IPS DF 19.7 (cell line): ENCODE results near the gene SLF2.

Experiments used
- DNase-seq: peaks from one replicate; pipeline ENCODE4 v3.0.0-alpha.2; 2013; ENCODE audit warnings: low read depth, low spot score

SLF2 gene, protein sequence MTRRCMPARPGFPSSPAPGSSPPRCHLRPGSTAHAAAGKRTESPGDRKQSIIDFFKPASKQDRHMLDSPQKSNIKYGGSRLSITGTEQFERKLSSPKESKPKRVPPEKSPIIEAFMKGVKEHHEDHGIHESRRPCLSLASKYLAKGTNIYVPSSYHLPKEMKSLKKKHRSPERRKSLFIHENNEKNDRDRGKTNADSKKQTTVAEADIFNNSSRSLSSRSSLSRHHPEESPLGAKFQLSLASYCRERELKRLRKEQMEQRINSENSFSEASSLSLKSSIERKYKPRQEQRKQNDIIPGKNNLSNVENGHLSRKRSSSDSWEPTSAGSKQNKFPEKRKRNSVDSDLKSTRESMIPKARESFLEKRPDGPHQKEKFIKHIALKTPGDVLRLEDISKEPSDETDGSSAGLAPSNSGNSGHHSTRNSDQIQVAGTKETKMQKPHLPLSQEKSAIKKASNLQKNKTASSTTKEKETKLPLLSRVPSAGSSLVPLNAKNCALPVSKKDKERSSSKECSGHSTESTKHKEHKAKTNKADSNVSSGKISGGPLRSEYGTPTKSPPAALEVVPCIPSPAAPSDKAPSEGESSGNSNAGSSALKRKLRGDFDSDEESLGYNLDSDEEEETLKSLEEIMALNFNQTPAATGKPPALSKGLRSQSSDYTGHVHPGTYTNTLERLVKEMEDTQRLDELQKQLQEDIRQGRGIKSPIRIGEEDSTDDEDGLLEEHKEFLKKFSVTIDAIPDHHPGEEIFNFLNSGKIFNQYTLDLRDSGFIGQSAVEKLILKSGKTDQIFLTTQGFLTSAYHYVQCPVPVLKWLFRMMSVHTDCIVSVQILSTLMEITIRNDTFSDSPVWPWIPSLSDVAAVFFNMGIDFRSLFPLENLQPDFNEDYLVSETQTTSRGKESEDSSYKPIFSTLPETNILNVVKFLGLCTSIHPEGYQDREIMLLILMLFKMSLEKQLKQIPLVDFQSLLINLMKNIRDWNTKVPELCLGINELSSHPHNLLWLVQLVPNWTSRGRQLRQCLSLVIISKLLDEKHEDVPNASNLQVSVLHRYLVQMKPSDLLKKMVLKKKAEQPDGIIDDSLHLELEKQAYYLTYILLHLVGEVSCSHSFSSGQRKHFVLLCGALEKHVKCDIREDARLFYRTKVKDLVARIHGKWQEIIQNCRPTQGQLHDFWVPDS

DNA sequence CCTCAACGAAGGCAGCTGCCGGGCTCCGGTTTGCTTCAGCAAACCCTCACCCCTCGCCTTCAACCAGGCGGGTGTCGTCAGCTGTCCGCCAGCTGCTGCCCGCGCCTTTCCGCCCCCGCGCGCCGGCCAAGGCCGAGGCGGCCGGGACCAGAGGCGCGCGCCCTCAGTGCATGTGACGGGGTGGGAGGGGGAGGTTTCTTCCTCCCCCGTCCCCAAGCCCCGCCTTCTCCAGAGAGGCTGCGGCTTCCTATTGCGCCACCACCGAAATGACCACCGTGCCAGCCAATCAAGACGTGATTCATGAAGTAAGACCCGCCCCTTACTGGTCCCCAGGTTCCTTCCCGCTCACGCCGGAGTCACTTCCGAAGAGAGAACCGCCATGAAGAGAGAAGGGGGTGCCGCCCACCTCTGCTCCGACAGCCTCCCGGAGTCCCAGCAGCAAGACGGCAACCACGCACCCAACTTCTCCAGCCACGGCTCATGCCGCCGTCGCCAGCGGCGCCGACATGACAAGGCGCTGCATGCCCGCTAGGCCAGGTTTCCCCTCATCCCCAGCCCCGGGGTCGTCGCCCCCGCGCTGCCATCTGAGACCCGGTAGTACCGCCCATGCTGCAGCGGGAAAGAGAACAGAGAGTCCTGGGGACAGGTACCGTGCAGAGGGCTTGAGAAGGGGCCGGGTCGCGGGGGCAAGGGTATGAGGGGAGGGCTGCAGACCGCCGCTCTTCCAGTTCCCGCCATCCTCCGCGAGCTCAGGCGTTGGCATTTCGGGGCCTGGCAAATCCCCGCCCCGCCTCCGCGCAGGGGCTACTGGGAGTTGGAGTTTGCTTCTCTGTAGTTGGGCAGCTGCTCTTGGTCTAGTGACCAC, at the start of gene SLF2:
Gene SLF2, plus strand, starts transcription at position 359 of the 865 bp plus-strand sequence. Its CDS starts 148 bp downstream, at position 507.
- DNase-seq = peak; percentile 87

DNA sequence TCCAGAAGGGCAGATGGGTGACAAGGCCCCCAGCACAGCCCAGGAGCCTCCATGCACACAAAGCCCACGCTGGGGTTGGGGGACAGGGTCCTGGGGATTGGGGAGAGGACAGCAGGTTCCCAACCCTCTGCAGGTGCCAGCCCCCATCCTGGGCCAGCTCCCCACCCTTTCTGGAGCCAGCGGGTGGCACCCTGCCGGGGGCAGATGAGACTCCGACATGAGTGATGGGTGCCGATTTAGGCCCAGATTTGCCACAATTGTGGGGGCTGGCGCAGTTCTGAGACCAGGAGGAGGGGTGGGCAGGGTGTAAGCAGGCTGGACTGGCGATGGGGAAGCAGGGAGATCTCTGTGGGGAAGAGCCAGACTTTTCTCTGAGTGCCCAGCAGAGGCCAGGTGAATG, 49.3 kb upstream of the SLF2 start:
- no peak for DNase-seq

DNA sequence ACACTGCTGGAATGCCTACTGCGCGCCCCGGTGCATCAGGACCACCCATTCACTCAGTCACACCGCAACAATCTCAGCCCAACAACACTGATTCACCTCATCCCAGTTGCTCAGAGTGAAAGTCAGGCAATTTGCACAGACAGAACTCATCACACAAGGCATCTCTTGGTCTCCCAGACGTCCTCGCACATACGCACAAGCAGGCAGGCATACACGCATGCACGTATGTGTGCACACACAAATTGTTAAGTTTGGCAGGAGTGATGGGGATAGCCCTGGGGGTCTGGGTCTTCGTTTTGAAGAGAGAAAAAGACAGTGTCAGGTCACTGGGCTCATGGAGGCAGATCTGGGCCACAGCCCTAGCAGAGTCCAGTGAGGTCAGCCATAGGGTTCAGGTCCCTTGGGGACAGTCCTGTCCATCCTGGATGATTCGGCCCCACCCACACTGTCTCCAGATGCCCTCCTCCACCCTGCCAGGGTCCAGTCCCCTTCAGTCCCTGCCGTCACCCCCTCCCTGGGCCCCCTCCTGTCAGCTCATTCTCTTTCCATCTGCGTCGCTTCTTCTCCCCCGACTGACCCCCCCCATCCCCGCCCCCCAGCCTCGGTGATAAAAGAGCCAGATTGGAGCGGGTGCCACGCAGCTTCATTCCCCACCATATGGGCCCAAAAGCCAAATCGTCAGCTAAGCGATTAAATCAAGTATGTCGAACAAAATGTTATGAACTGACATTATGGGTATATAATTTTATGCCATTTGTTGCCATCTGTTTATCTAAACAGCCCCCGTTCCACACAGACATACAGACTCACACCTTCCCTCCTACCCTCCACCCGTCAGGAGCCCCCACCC, 48.5 kb upstream of the SLF2 start:
- no peak for DNase-seq

DNA sequence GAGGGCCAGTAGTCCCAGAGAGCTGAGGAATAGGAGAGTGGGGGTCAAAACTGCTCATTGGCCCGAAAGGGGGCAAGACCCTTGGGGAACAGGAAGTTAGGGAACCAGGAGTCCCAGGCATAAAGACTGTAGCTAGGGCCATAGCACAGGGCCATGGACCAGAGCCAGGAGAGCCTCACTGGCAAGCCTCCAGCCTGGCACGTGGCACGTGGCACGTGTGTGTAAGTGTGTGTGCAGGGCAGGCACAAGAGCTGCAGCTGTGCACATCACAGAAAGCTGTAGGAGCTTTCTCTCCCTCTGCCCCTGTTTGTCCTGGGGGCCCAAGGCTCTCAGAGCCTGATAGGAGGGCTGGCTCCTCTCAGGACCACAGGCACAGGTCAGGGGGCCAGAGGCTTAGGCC, 47.8 kb upstream of the SLF2 start:
- DNase-seq = no peak

DNA sequence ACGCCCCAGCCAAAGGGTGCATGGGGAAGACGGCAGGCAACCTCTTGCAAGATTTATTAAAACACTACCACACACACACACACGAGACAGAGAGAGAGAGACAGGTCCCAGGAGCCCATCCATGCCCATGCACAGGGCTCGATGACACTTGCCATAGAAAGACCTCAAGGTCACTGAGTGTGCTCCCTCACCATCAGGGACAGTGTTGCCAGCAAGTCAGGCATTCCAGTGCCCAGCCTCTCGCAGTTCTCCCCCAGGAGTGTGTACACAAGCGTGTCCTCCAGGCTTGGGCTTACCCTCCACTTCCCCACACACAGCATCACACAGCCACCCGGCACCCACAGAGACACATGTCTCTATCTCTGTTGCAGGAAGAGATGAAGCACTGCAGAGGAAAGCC, 46.8 kb upstream of the SLF2 start:
- DNase-seq = no peak

DNA sequence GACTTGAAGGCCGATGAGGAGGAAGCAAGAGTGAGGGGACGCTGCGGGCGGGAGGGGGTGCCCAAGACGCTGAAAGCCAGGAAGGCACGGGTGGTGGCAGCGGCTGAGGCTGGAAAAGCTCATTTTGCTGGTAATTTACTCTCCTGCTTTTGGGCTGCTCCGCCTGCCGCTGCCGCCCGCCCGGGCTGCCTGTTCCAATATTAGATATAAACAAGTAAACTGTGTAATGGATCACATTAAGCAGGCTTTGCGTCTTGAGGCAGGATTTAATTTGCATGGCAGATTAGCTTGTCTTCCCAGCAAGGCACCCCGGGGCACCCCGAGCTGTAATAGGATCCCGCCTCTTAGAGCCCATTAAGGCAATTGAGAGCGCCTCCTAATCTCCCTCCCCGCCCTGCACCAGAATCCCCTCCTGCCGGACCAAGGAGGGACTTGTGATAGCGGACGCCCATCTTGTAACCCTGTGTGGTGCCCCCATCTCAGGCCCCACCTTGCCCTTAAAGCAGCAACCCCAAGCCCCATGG, 46.1 kb upstream of the SLF2 start:
- DNase-seq = no peak

DNA sequence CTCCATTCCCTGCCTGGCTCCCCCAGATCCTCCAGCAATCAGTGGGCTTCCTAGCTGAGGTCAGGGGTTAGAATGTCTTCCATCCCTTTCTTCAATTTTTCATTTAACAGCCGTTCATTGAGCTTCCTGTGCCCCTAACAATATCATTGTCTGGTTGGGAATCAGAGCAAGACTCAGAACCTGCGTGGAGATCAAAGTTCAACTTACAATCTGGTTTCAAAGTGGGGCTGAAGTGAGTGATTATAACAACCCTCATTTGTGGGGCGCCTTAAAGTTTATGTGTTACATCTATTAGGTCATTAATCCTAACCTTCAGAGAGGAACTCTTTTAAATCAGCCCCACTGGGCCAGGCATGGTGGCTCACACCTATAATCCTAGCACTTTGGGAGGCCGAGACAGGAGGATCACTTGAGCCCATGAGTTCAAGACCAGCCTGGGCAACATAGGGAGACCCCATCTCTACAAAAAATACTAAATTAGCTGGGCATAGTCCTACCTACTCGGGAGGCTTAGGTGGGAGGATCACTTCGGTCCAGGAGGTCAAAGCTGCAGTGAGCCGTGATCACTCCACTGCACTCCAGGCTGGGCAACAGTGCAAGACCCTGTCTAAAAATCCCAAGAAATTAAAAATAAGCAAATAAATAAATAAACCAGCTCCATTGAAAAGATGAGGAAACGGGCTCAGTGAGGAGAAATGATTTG, 45.4 kb upstream of the SLF2 start:
- no peak for DNase-seq

DNA sequence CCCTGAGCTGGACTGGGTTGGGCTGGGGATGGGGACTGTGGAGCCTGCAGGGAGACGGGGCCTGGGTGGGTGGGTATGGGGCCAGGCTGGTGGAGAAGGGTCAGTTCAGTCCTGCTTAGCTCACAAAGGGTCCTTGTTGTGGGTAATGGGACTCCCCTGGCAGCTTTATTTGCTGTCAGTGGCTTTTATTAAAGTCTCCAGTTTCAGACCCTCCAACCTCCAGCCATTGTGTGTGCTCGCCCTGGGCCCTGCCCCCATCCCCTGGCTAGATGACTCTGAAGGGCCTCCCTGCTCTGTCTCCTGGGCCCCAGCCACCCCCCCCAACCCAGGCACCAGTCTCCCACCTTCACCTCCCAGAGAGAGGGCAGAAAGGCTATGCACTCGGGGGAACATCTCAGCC, 44.4 kb upstream of the SLF2 start:
- DNase-seq = no peak

DNA sequence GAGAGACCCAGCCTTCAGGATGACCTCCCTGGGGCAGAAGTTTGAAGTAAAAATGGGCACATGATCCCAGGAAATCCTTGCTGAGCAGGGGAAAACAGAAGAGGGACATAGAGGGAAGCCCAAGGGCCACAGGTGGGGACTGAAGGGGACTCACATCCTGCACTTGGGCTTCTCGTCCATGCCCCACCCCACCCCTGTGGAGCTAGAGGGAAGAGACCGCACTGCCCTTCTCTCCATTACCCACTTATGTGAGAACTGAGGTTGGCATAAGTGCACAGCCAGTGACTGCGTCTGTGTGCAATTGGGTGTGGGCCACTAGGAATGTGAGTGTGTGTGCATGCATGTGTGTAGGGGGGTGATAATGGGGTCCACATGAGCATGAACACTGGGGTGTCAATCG, 43.4 kb upstream of the SLF2 start:
- DNase-seq = no peak

DNA sequence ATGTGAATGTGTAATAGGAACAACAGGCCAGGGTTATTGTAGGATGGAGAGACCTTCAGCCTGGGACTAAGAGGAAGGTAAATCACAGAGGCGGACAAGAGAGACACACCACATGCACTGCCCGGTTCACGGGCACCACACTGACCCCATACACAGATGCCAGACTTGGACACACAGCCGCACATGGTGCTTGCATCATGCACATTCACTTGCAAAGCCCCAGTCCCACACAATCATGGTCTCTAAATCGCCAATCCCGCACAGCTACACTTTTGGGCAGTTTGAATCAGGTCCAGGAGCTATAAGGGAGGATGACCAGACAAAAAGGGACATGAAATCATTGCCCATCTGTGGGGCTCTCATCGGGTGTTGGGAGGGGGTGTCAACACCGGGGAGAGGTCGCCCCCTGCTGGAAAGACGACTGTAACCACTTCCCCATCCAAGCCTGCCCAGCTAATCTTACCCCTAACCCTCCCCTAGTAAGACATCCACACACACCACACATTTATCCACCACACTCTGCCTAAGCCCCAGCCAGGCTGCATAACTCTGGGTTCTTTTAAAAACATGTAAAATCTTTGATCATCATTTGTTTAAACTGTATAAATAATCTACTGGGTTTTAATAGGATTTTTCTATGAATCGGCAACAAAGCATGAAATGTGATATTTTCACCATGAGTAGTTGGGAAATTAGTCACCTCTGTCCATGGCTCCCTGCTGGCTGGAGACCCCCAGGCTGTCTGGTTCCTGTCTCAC, 40.5 kb upstream of the SLF2 start:
- DNase-seq = no peak

DNA sequence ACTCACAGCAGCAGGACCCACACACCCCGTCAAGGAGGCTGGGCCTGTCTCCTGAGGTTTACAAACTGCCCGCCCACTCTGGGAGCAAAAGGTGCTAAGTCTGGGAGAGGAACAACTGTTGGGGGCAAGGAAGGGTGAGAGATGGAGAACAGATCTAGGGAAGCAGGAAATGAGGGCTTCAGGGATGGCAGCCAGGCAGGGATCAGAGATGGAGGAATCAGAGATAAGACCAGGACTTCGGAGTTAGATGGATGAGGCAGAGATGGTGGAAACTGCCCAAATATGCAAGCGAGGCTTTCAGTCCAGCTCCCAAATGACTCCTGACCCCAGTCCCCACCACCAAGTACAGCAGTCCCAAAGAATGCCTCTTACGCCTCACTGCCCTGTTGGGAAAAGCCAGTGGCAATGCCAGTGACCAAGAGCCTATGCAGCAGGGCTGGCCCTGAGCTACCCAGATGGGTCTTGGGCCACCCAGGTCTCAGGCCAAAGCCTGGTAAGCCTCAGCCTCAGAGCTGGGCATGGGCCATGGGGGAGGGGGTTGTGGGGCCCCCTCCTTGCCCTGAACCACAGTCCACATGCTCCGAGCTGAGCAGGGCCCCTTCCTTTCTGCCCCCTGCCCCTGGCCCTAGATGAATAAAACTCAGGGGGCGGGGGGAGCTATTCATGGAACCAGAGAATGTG, 39.5 kb upstream of the SLF2 start:
- DNase-seq = no peak

DNA sequence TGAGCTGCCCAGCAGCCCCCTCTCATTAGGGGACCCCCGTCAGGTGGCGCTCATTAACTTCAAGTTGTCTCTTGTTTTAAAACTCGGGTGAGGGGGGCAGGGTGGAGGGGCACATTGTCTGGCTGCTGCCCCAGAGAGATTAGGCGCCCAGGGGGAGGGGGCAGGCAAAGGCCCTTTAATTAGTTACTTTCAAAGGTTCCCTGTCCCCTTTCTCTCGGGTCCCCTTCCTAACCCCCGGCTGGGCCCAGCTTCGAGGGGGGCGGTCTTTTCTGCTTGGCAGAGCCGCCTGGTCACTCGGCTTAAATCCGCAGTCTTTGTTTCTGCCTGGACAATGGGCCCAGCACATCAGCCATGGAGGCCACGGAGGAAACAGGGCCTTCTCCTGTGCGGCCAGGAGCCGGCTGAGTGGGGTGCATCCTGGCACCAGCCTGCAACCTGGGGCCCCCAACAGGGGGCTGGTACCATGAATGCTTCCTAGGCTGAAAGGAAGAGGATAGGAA, 38.9 kb upstream of the SLF2 start:
- DNase-seq = no peak

DNA sequence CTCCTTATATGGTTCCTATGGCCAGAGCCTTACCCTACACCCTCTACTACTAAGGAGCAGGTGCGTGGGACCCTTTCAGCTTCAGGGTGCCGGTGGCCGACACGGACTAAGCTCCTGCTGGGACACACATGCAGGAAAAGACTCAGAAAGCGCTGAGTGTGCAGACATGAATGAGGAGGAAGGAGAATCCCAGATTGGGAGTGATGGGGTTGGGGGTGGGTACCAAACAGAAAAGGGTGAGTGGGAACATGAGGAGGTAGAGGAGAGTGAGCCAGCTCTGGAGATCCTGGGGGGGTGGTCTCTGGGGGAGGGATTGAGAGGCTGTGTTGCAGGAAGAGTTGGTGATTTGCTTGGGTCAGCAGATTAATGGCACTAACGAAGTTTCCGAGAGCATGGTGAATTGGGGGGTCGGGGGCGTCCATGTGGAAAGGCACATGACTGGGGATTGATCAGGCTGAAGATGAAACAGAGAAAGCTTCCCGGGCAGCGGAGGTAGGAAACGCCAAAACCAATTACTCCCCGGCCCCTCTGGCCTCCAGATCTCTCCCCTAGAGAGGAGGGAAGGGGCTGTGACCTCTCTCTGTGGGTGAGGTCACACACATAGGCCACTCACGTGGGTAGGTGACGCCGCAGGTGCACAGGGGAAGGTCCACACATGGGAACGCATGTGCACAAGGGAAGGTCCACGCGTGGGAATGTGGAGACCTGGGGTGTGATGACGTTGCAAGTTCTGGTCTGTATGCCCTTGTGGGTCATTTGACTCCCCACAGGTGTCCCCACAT, 37.9 kb upstream of the SLF2 start:
- DNase-seq = no peak

DNA sequence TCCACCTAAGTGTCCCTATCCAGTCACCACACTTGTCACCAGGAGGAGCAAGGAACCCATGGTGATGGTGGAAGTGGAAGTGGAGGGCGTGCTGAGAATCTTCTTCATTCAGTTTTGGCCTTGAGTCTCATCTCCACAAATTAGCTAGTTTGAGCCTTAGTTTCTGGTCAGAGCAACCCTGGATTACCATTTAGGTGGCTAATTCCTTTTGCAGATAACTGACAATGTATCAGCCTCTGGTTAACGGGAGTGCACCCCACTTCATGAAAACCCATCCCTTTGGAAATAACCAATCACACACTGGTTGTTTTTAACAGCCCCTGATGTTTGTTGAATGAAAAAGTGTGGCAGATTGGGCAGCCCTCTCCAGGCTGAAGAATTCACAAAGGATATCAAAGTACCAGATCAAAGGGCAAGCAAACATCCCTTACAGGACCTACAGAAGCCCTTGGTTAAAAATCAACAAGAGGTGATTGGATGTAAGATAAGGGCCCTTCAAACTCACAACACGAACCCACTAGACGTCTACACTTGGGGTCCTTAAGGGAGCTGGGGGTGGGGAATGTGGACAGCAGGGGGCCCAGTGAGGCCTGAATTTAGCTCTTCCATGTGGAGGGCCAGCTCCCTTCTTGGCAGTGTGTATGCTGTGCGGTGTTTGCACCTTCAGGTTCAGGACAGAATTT, 37.1 kb upstream of the SLF2 start:
- DNase-seq = no peak

DNA sequence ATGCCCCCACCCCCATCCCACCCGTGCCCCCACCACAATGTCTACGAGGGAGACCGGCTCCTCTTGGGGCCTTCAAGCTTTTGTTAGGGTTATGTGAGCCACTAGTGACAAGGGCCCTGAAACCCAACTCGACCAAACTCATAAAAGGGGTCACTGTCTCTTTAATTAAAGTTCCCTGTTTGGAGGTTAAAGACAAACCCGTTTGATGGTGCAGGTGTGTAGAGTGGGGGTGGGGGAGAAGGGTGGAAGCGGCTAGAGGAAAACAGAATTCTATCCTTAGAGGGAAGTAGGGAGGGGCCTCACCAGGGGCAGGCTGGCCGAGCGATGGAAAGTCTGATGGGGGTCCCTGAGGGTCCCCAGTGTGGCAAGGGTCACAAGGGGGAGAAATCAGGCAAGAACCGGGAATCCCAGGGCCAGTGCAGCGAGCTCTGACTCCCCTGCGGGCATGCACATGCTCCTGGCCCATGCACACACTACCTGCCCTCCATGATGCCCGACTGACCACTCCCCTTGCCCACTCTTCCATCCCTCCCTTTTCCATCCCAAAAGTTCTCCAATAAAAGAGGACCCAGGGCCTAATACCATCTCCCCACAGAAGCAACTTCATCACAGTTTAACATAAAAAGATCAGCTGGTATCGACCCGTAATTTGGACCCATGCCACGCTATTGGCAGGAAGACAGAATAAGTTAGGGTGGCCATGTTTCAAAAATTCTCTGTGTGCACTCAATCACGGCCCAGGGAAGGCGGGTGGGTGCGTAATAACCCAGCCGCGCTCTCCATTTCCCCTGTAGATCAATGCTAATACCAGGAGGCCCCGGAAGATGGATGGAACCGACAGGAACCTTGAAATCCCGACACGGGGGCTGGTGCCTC, 35.9 kb upstream of the SLF2 start:
- DNase-seq = no peak

DNA sequence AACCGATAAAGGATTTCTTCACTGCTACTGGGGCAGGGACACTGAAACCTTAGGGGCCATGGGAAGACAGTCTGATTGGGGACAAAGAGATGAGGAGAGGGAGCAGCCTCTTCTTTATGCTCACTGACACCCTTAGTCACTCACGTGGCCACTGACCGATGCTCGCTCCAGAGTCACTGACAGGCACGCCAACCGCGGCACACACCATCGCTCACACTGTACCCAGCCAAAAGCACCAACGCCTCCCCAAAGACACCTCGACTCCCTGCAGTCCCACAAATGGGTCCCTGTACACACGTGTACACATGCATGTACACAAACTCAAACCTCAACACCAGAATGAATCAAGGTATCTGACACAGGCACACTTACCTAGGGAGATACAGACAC, 35.3 kb upstream of the SLF2 start:
- no peak for DNase-seq
